ENCODE data around the gene MTSS2. TPM values are rescaled to one million over a fixed set of nuclear protein-coding genes. Genes with fewer than 3 reads are reported as not detected.

The MTSS2 gene
- total RNA-seq, 4 donors from 2014 or later: 42.6 to 160 (median 93.9) TPM

- peaks cover 41 to 55% of the 10 kb centered on the region in 2 donors for H3K4me1 ChIP-seq
- no peaks in the 10 kb centered on the region for H3K36me3 ChIP-seq
- H3K27me3 ChIP-seq: no peaks in the 10 kb centered on the region
- TF ChIP-seq POLR2A (IDR thresholded peaks at IDR 0.05) (no peak), CTCF (IDR thresholded peaks at IDR 0.05 in 4 of 5, conservative IDR thresholded peaks at IDR 0.05 in 1 of 5) (no peak)
- in situ Hi-C loops (cut with MboI; ENCODE audit: low sequenced_read_pairs in 4 of 4): no loop called here
- H3K9me3 ChIP-seq: no peaks in the 10 kb centered on the region
- no peak overlapping the region for H3K4me3 ChIP-seq
- ATAC-seq (no peak), DNase-seq (no peak)
- intact Hi-C loops (cut with DNase I; ENCODE audit: low total_unique reads): no loop called here
- no peak overlapping the region for H3K27ac ChIP-seq
Observed at GRCh38 chr16:70712942-70713341, 27.1 kb upstream of the MTSS2 start.

- Histone ChIP-seq H3K4me3 (no peak overlapping the region), H3K27ac (no peak overlapping the region), H3K36me3 (no peaks in the 10 kb centered on the region), H3K9me3 (no peaks in the 10 kb centered on the region), H3K4me1 (peaks cover 41 to 55% of the 10 kb centered on the region in 2 donors), H3K27me3 (no peaks in the 10 kb centered on the region)
- no peak for TF ChIP-seq POLR2A (IDR thresholded peaks at IDR 0.05)
- TF ChIP-seq CTCF (IDR thresholded peaks at IDR 0.05 in 4 of 5, conservative IDR thresholded peaks at IDR 0.05 in 1 of 5): no peak
- in situ Hi-C loops (cut with MboI; ENCODE audit: low sequenced_read_pairs in 4 of 4) (no loop called here), intact Hi-C loops (cut with DNase I; ENCODE audit: low total_unique reads) (no loop called here)
- DNase-seq: no peak
- no peak for ATAC-seq
Observed at GRCh38 chr16:70712359-70712758, 26.5 kb upstream of the MTSS2 start.

- Histone ChIP-seq H3K27ac (peak overlapping the region in 1 of 4 donors; percentile 8), H3K4me1 (peaks cover 36 to 52% of the 10 kb centered on the region in 2 donors), H3K27me3 (no peaks in the 10 kb centered on the region), H3K9me3 (no peaks in the 10 kb centered on the region), H3K4me3 (no peak overlapping the region), H3K36me3 (no peaks in the 10 kb centered on the region)
- in situ Hi-C loops (cut with MboI; ENCODE audit: low sequenced_read_pairs in 4 of 4): no loop called here
- ATAC-seq (no peak), DNase-seq (no peak)
- TF ChIP-seq POLR2A (IDR thresholded peaks at IDR 0.05): no peak
- TF ChIP-seq CTCF (IDR thresholded peaks at IDR 0.05 in 4 of 5, conservative IDR thresholded peaks at IDR 0.05 in 1 of 5): no peak
- intact Hi-C loops (cut with DNase I; ENCODE audit: low total_unique reads): no loop called here
Observed at GRCh38 chr16:70711211-70712031, 25.6 kb upstream of the MTSS2 start.

GRCh38 chr16:70710422-70711210, 24.8 kb upstream of the MTSS2 start:
- Histone ChIP-seq H3K4me1 (peaks cover 28 to 44% of the 10 kb centered on the region in 2 donors), H3K27ac (no peak overlapping the region)
- no peak for TF ChIP-seq POLR2A (IDR thresholded peaks at IDR 0.05)

GRCh38 chr16:70709942-70710341, 24.1 kb upstream of the MTSS2 start:
- intact Hi-C loops (cut with DNase I; ENCODE audit: low total_unique reads): no loop called here
- peaks cover 22 to 39% of the 10 kb centered on the region in 2 donors for H3K4me1 ChIP-seq
- ATAC-seq (no peak), DNase-seq (no peak)
- H3K9me3 ChIP-seq: no peaks in the 10 kb centered on the region
- H3K4me3 ChIP-seq: no peak overlapping the region
- no peaks in the 10 kb centered on the region for H3K36me3 ChIP-seq
- in situ Hi-C loops (cut with MboI; ENCODE audit: low sequenced_read_pairs in 4 of 4): no loop called here
- H3K27ac ChIP-seq: no peak overlapping the region
- no peak for TF ChIP-seq POLR2A (IDR thresholded peaks at IDR 0.05)
- TF ChIP-seq CTCF (IDR thresholded peaks at IDR 0.05 in 4 of 5, conservative IDR thresholded peaks at IDR 0.05 in 1 of 5): no peak
- no peaks in the 10 kb centered on the region for H3K27me3 ChIP-seq

More at GRCh38 chr16:70710422-70711210, 24.8 kb upstream of the MTSS2 start:
- intact Hi-C loops (cut with DNase I; ENCODE audit: low total_unique reads): no loop called here
- Histone ChIP-seq H3K9me3 (no peaks in the 10 kb centered on the region), H3K27me3 (no peaks in the 10 kb centered on the region), H3K4me3 (no peak overlapping the region), H3K36me3 (no peaks in the 10 kb centered on the region)
- ATAC-seq (no peak), DNase-seq (no peak)
- in situ Hi-C loops (cut with MboI; ENCODE audit: low sequenced_read_pairs in 4 of 4): no loop called here

Data from gastrocnemius medialis (tissue), 4 donors.